Coronary artery (tissue), 2 donors: ENCODE results near the gene RNF169.

Source experiments
- DNase-seq: peaks from one replicate; pipeline ENCODE4 v3.0.0-alpha.2; 2017; ENCODE audit warnings: low spot score
- H3K27ac ChIP-seq, 2 donors: fragments of 200-600 bp; sonication (generic); one replicate each; pipeline ENCODE4 v1.5.1; 2016 to 2019
- H3K4me3 ChIP-seq: fragments of 200-600 bp; sonication (generic); 2 replicates; pipeline ENCODE4 v1.5.1; 2016; ENCODE audit warnings: mild to moderate bottlenecking, moderate library complexity
- CTCF ChIP-seq: fragments of 200-600 bp; sonication (generic); IDR thresholded peaks from one replicate; pipeline ENCODE4 v1.5.1; 2019; ENCODE audit warnings: antibody characterized with exemption

Gene RNF169

GRCh38 chr11:74846770-74847169 is 98.1 kb downstream of the RNF169 start:
- DNase-seq, result no peak
- TF ChIP-seq CTCF, result no peak
- H3K27ac ChIP-seq, result no peak overlapping the region
- no peak overlapping the region for H3K4me3 ChIP-seq

- DNase-seq, result no peak
- TF ChIP-seq CTCF, result no peak
- no peak overlapping the region for H3K27ac ChIP-seq
- no peak overlapping the region for H3K4me3 ChIP-seq
Measured at GRCh38 chr11:74847395-74847794, 98.7 kb downstream of the RNF169 start.

GRCh38 chr11:74847895-74848294 is 99.2 kb downstream of the RNF169 start:
- no peak for DNase-seq
- no peak for TF ChIP-seq CTCF
- no peak overlapping the region for H3K4me3 ChIP-seq
- H3K27ac ChIP-seq, result no peak overlapping the region

- no peak overlapping the region for H3K27ac ChIP-seq
- TF ChIP-seq CTCF, result no peak
- no peak for DNase-seq
- H3K4me3 ChIP-seq, result no peak overlapping the region
Measured at GRCh38 chr11:74849525-74850391, 101.1 kb downstream of the RNF169 start.

GRCh38 chr11:74853223-74853622 is 104.6 kb downstream of the RNF169 start:
- TF ChIP-seq CTCF, result no peak
- Histone ChIP-seq H3K27ac (no peak overlapping the region), H3K4me3 (no peak overlapping the region)
- DNase-seq, result no peak

GRCh38 chr11:74860743-74861142 is 112.1 kb downstream of the RNF169 start:
- H3K4me3 ChIP-seq, result no peak overlapping the region
- no peak for TF ChIP-seq CTCF
- no peak for DNase-seq

GRCh38 chr11:74863410-74863809 is 114.8 kb downstream of the RNF169 start:
- no peak for TF ChIP-seq CTCF
- no peak overlapping the region for H3K27ac ChIP-seq
- H3K4me3 ChIP-seq, result no peak overlapping the region
- no peak for DNase-seq

More at GRCh38 chr11:74860743-74861142, 112.1 kb downstream of the RNF169 start:
- H3K27ac ChIP-seq, result no peak overlapping the region
